H1 (cell line): Measurements from ENCODE around the gene FTSJ3. TPM values are rescaled to one million over a fixed set of nuclear protein-coding genes. Genes with fewer than 3 reads are reported as not detected.

ENCODE experiments used
- CTCF ChIA-PET: fragments of 300-600 bp; sonication (Branson Sonifier 250); formaldehyde crosslinking; loops from one replicate; lab custom pipeline; 2021; ENCODE audit not compliant: partially characterized antibody; lab: Charles Lee
- POLR2A ChIA-PET: fragments of 300-600 bp; sonication (Branson Sonifier 250); formaldehyde crosslinking; loops from one replicate; lab custom pipeline; 2021; ENCODE audit warnings: inconsistent platforms; ENCODE audit not compliant: partially characterized antibody; lab: Charles Lee
- DNase-seq, 2 experiments: peaks; one replicate each; pipeline versions ENCODE4 v3.0.0 to v3.0.0-alpha.2; 2010 to 2022; ENCODE audit warnings: low spot score in 2 of 2, low read depth in 1 of 2, mixed read lengths in 1 of 2
- FAIRE-seq: peaks from 2 replicates; lab custom pipeline; 2011; peaks lifted over from hg19 to GRCh38; lab: Jason Lieb, UNC
- H2AFZ ChIP-seq: 2 replicates; pipeline ENCODE4 v1.8.1; 2012; ENCODE audit warnings: low read length, inconsistent platforms
- H2AK5ac ChIP-seq: 2 replicates; pipeline ENCODE4 v1.6.1; 2013; ENCODE audit warnings: low read depth, low read length
- H2BK120ac ChIP-seq: replicated peaks from 2 replicates; pipeline ENCODE3; 2013; ENCODE audit warnings: low read depth, low read length, inconsistent platforms
- H2BK12ac ChIP-seq: 2 replicates; pipeline ENCODE4 v1.6.1; 2013; ENCODE audit warnings: low read depth, low read length
- H2BK15ac ChIP-seq: 2 replicates; pipeline ENCODE4 v1.6.1; 2013; ENCODE audit warnings: low read length
- H2BK20ac ChIP-seq: 2 replicates; pipeline ENCODE4 v1.6.1; 2013; ENCODE audit warnings: low read length
- H2BK5ac ChIP-seq: 2 replicates; pipeline ENCODE4 v1.6.1; 2013; ENCODE audit warnings: low read depth, low read length
- H3K14ac ChIP-seq: 2 replicates; pipeline ENCODE4 v1.6.1; 2013; ENCODE audit warnings: inconsistent platforms; ENCODE audit not compliant: insufficient read length
- H3K18ac ChIP-seq: 2 replicates; pipeline ENCODE4 v1.6.1; 2013; ENCODE audit warnings: low read length; ENCODE audit errors: extremely low read depth
- H3K23ac ChIP-seq: 2 replicates; pipeline ENCODE4 v1.6.1; 2013; ENCODE audit warnings: inconsistent platforms; ENCODE audit not compliant: insufficient read length
- H3K23me2 ChIP-seq: 2 replicates; pipeline ENCODE4 v1.6.1; 2013; ENCODE audit warnings: low read depth, low read length
- H3K27ac ChIP-seq: 2 replicates; pipeline ENCODE4 v1.6.1; 2011; ENCODE audit warnings: low read depth, low read length, inconsistent platforms
- H3K27me3 ChIP-seq, 4 experiments: replicated peaks in 1 of 4; 1 replicate in 1 of 4; 2 replicates in 3 of 4; pipeline versions ENCODE4 v1.6.1 to v1.8.1; 2011 to 2013; ENCODE audit warnings: low read length in 3 of 4, mild to moderate bottlenecking in 3 of 4, inconsistent platforms in 2 of 4, mixed read lengths in 2 of 4, moderate library complexity in 1 of 4; ENCODE audit not compliant: control insufficient read depth in 3 of 4, insufficient read depth in 3 of 4; ENCODE audit errors: extremely low read depth in 1 of 4
- H3K36me3 ChIP-seq, 4 experiments: 2 replicates each; pipeline versions ENCODE4 v1.6.1 to v1.8.1; 2011 to 2013; ENCODE audit warnings: mild to moderate bottlenecking in 4 of 4, low read length in 3 of 4, moderate library complexity in 2 of 4, control low read depth in 1 of 4, inconsistent platforms in 1 of 4; ENCODE audit not compliant: insufficient read depth in 4 of 4, control insufficient read depth in 2 of 4
- H3K4ac ChIP-seq: replicated peaks from 2 replicates; pipeline ENCODE3; 2013; ENCODE audit warnings: low read length, low read depth, mixed read lengths, inconsistent platforms; ENCODE audit not compliant: insufficient read length
- H3K4me1 ChIP-seq, 4 experiments: replicated peaks in 1 of 4; 1 replicate in 1 of 4; 2 replicates in 3 of 4; pipeline versions ENCODE4 v1.6.1 to v1.8.1; 2011 to 2013; ENCODE audit warnings: low read length in 3 of 4, inconsistent platforms in 2 of 4, mixed read lengths in 1 of 4; ENCODE audit not compliant: insufficient read depth in 4 of 4, control insufficient read depth in 3 of 4
- H3K4me2 ChIP-seq, 2 experiments: 2 replicates each; pipeline versions ENCODE4 v1.6.1 to v1.8.1; 2011 to 2013; ENCODE audit warnings: low read depth in 2 of 2, low read length in 2 of 2, control low read depth in 1 of 2, inconsistent platforms in 1 of 2, mild to moderate bottlenecking in 1 of 2; ENCODE audit not compliant: insufficient read depth in 1 of 2
- H3K4me3 ChIP-seq, 4 experiments: fragments of 200-600, 300-600 bp in 1 of 4; sonication (generic), shearing (Covaris generic), sonication (Bioruptor Twin) in 1 of 4; 2 replicates each; pipeline versions ENCODE4 v1.5.1 to v1.8.1; 2011 to 2016; ENCODE audit warnings: low read length in 4 of 4, low read depth in 3 of 4, control low read depth in 2 of 4, inconsistent platforms in 2 of 4, mild to moderate bottlenecking in 2 of 4, mixed read lengths in 1 of 4, moderate library complexity in 1 of 4; ENCODE audit not compliant: insufficient read depth in 2 of 4; ENCODE audit errors: extremely low read depth in 1 of 4
- H3K56ac ChIP-seq: replicated peaks from 2 replicates; pipeline ENCODE3; 2013; ENCODE audit warnings: low read depth, mild to moderate bottlenecking, mixed read lengths, low read length, inconsistent platforms; ENCODE audit not compliant: insufficient read length
- H3K79me1 ChIP-seq: 2 replicates; pipeline ENCODE4 v1.6.1; 2013; ENCODE audit warnings: low read depth, low read length, control low read depth
- H3K79me2 ChIP-seq, 2 experiments: 2 replicates each; pipeline versions ENCODE4 v1.6.1 to v1.8.1; 2012 to 2013; ENCODE audit warnings: low read length in 2 of 2, mild to moderate bottlenecking in 2 of 2, inconsistent platforms in 1 of 2; ENCODE audit not compliant: insufficient read depth in 2 of 2, control insufficient read depth in 1 of 2
- H3K9ac ChIP-seq, 4 experiments: replicated peaks in 1 of 4; 1 replicate in 1 of 4; 2 replicates in 3 of 4; pipeline versions ENCODE4 v1.6.1 to v1.8.1; 2011 to 2013; ENCODE audit warnings: low read depth in 3 of 4, low read length in 3 of 4, control low read depth in 2 of 4, mild to moderate bottlenecking in 2 of 4, moderate library complexity in 2 of 4, inconsistent platforms in 1 of 4; ENCODE audit errors: extremely low read depth in 1 of 4
- H3K9me3 ChIP-seq, 2 experiments: 2 replicates each; pipeline versions ENCODE4 v1.6.1 to v1.8.1; 2012 to 2013; ENCODE audit warnings: mild to moderate bottlenecking in 2 of 2, moderate library complexity in 2 of 2, control low read depth in 1 of 2, inconsistent platforms in 1 of 2, low read depth in 1 of 2, low read length in 1 of 2, mixed read lengths in 1 of 2; ENCODE audit not compliant: insufficient read depth in 2 of 2
- H4K20me1 ChIP-seq, 2 experiments: replicated peaks in 1 of 2; 2 replicates each; pipeline versions ENCODE3 to v1.8.1; 2011 to 2013; ENCODE audit warnings: inconsistent platforms in 2 of 2, low read length in 2 of 2, mild to moderate bottlenecking in 1 of 2; ENCODE audit not compliant: insufficient read depth in 2 of 2, control insufficient read depth in 1 of 2
- H4K5ac ChIP-seq: 2 replicates; pipeline ENCODE4 v1.6.1; 2013; ENCODE audit warnings: low read length, low read depth, mixed read lengths, inconsistent platforms; ENCODE audit not compliant: insufficient read length
- H4K8ac ChIP-seq: 2 replicates; pipeline ENCODE4 v1.8.0; 2013; ENCODE audit warnings: mild to moderate bottlenecking, moderate library complexity, low read length, inconsistent platforms; ENCODE audit not compliant: insufficient read depth; ENCODE audit errors: extremely low read depth
- H4K91ac ChIP-seq: replicated peaks from 2 replicates; pipeline ENCODE3; 2013; ENCODE audit warnings: low read length, mixed read lengths, inconsistent platforms; ENCODE audit not compliant: insufficient read length
- CBX8 ChIP-seq: fragments of 300-800, 300-1000 bp; sonication (generic); IDR thresholded peaks from 2 replicates; pipeline ENCODE4 v1.7.1; 2016; ENCODE audit warnings: low read depth, low read length, borderline replicate concordance
- CHD2 ChIP-seq: IDR thresholded peaks from 2 replicates; pipeline ENCODE4 v1.6.1; 2012; ENCODE audit warnings: low read length, improper control_type of control experiment
- E2F6 ChIP-seq: IDR thresholded peaks from 2 replicates; pipeline ENCODE4 v1.6.1; 2012; ENCODE audit warnings: inconsistent platforms
- FOSL1 ChIP-seq: IDR thresholded peaks from 2 replicates; pipeline ENCODE4 v1.6.1; 2011; ENCODE audit warnings: mild to moderate bottlenecking, low read depth, low read length, moderate library complexity; ENCODE audit not compliant: insufficient read depth
- MAX ChIP-seq: IDR thresholded peaks from 2 replicates; pipeline ENCODE4 v1.6.1; 2012; ENCODE audit warnings: inconsistent platforms
- POLR2AphosphoS5 ChIP-seq: IDR thresholded peaks from 2 replicates; pipeline ENCODE4 v1.6.1; 2011; ENCODE audit warnings: low read depth, low read length
- RBBP5 ChIP-seq: IDR thresholded peaks from 2 replicates; pipeline ENCODE4 v1.7.1; 2012; ENCODE audit warnings: low read depth, mild to moderate bottlenecking, inconsistent platforms, low read length, moderate library complexity, borderline replicate concordance
- SAP30 ChIP-seq: fragments of 300-600 bp; sonication (generic); IDR thresholded peaks from 2 replicates; pipeline ENCODE4 v1.7.1; 2012; ENCODE audit warnings: low read length, moderate library complexity, mild to moderate bottlenecking, inconsistent platforms; ENCODE audit not compliant: insufficient read depth, insufficient replicate concordance
- SIRT6 ChIP-seq: IDR thresholded peaks from one replicate; pipeline ENCODE4 v1.7.1; 2012; ENCODE audit warnings: low read length, inconsistent platforms
- TAF1 ChIP-seq: IDR thresholded peaks from 2 replicates; pipeline ENCODE4 v1.6.1; 2011; ENCODE audit warnings: mild to moderate bottlenecking, low read depth, low read length
- TEAD4 ChIP-seq: IDR thresholded peaks from 2 replicates; pipeline ENCODE4 v1.6.1; 2012; ENCODE audit warnings: low read depth, low read length, inconsistent platforms, mixed read lengths
- USF2 ChIP-seq: IDR thresholded peaks from 2 replicates; pipeline ENCODE4 v1.6.1; 2011; ENCODE audit warnings: low read length, improper control_type of control experiment
- WGBS, 2 experiments: shearing (Covaris generic) in 1 of 2; methylation state at CpG; one replicate each; pipeline versions ENCODE4 v1.1.6 to v1.1.7; 2013 to 2015; ENCODE audit warnings: low lambda C conversion rate in 2 of 2, mixed read lengths in 2 of 2, inconsistent platforms in 1 of 2, low coverage in 1 of 2, missing lambda C conversion rate in 1 of 2; ENCODE audit not compliant: insufficient replicate concordance in 2 of 2, insufficient coverage in 1 of 2, insufficient read length in 1 of 2; ENCODE audit errors: extremely low coverage in 1 of 2, missing lambda C conversion rate in 1 of 2; 5-methylcytosine and 5-hydroxymethylcytosine counted together
- polyA plus RNA-seq, 7 experiments: library from polyadenylated mRNA; depleted of rRNA in 3 of 7; stranded (reverse) in 5 of 7; unstranded in 2 of 7; fragments of >200 nt in 5 of 7; fragments of 200-250 nt in 2 of 7; gene quantifications; 1 replicate in 5 of 7; 2 replicates in 1 of 7; 4 replicates in 1 of 7; pipeline versions ENCODE4 v1.2.1 to v1.2.3, GENCODE V29; 2011 to 2013; ENCODE audit warnings: missing spikeins in 2 of 7, mixed read lengths in 2 of 7
- total RNA-seq: library from RNA; stranded (reverse); fragmentation: NEBNext Ultra II Directional; extraction: Animal tissue kit (Norgen Biotek cat#: 25700); gene quantifications from 2 replicates; pipeline ENCODE4 v1.2.1, GENCODE V29; 2021

The FTSJ3 gene
- total and polyA plus RNA-seq, 2 of the 8 experiments (the other 6 are each of a cell fraction or from before 2014, with no cell fraction given) = 42.7 to 77.2 TPM

GRCh38 chr17:63786117-63786516 is 41.3 kb downstream of the FTSJ3 start:
- FAIRE-seq (no peak), DNase-seq (no peak)
- Histone ChIP-seq H3K56ac (no peak overlapping the region), H2AFZ (no peak overlapping the region), H3K9me3 (no peaks in the 10 kb centered on the region), H3K14ac (no peak overlapping the region), H3K79me1 (peaks cover 4% of the 10 kb centered on the region; the same call in 1 of the 2 replicates), H3K4me3 (no peak overlapping the region), H4K20me1 (peaks cover 9 to 13% of the 10 kb centered on the region in 2 experiments), H2BK20ac (no peak overlapping the region), H3K9ac (no peak overlapping the region), H3K4me2 (no peak overlapping the region), H3K27ac (no peak overlapping the region), H3K79me2 (peaks cover 9 to 72% of the 10 kb centered on the region in 2 experiments), H2BK5ac (no peak overlapping the region), H2BK120ac (no peak overlapping the region), H3K18ac (no peak overlapping the region), H2AK5ac (no peak overlapping the region), H3K23me2 (no peaks in the 10 kb centered on the region; the same call in 1 of the 2 replicates), H4K8ac (no peak overlapping the region), H3K4ac (no peak overlapping the region), H4K5ac (no peak overlapping the region), H3K36me3 (peaks cover 8 to 56% (median 39%) of the 10 kb centered on the region in 4 experiments), H3K4me1 (no peaks in the 10 kb centered on the region), H4K91ac (no peak overlapping the region), H2BK15ac (no peak overlapping the region), H3K27me3 (no peaks in the 10 kb centered on the region), H2BK12ac (no peak overlapping the region), H3K23ac (no peak overlapping the region)
- ChIA-PET CTCF (no interaction called here), POLR2A (interaction anchor here (0.9 to 24.4 kb wide), 4 partner anchors 12 to 39 kb away, joined by 3 to 481 read pairs (median 53); partner anchors contain the start of genes CCDC47, DDX42, FTSJ3 and PSMC5)
- 79% methylated on average over 1 of the region's 1 CpG; no CpG with 5 or more reads in 1 of the 2 experiments for WGBS, 2 experiments
- TF ChIP-seq MAX (no peak), SIRT6 (no peak), CBX8 (no peak), TAF1 (no peak), E2F6 (no peak), POLR2AphosphoS5 (no peak), SAP30 (no peak), TEAD4 (no peak), FOSL1 (no peak), CHD2 (no peak), USF2 (no peak), RBBP5 (no peak)
